ENCODE data around the gene UGT1A4.

The UGT1A4 gene

GRCh38 chr2:233803292-233803911 is 84.9 kb downstream of the UGT1A4 start:
- FAIRE-seq (no peak), DNase-seq (ENCODE audit: extremely low spot score, insufficient read length, low read depth) (no peak)

GRCh38 chr2:233803994-233804393 is 85.5 kb downstream of the UGT1A4 start:
- FAIRE-seq (no peak), DNase-seq (ENCODE audit: extremely low spot score, insufficient read length, low read depth) (no peak)

- no peak for DNase-seq (ENCODE audit: extremely low spot score, insufficient read length, low read depth)
- no peak for FAIRE-seq
These were observed 88.8 kb downstream of the UGT1A4 start for GRCh38 chr2:233807215-233807865.

- FAIRE-seq (no peak), DNase-seq (ENCODE audit: extremely low spot score, insufficient read length, low read depth) (no peak)
These were observed 89.7 kb downstream of the UGT1A4 start for GRCh38 chr2:233807966-233808935.

GRCh38 chr2:233810385-233810784 is 91.8 kb downstream of the UGT1A4 start:
- FAIRE-seq (no peak), DNase-seq (ENCODE audit: extremely low spot score, insufficient read length, low read depth) (no peak)

- DNase-seq (ENCODE audit: extremely low spot score, insufficient read length, low read depth) = no peak
- no peak for FAIRE-seq
These were observed 92.6 kb downstream of the UGT1A4 start for GRCh38 chr2:233811087-233811486.

- DNase-seq (ENCODE audit: extremely low spot score, insufficient read length, low read depth) (no peak), FAIRE-seq (no peak)
These were observed 93.2 kb downstream of the UGT1A4 start for GRCh38 chr2:233811732-233812131.

GRCh38 chr2:233813236-233814055 is 94.9 kb downstream of the UGT1A4 start:
- no peak for DNase-seq (ENCODE audit: extremely low spot score, insufficient read length, low read depth)
- FAIRE-seq = no peak

- FAIRE-seq (no peak), DNase-seq (ENCODE audit: extremely low spot score, insufficient read length, low read depth) (no peak)
These were observed 95.7 kb downstream of the UGT1A4 start for GRCh38 chr2:233814056-233814835.

GRCh38 chr2:233815861-233816260 is 97.3 kb downstream of the UGT1A4 start:
- FAIRE-seq (no peak), DNase-seq (ENCODE audit: extremely low spot score, insufficient read length, low read depth) (no peak)

GRCh38 chr2:233816334-233816733 is 97.8 kb downstream of the UGT1A4 start:
- FAIRE-seq = no peak
- no peak for DNase-seq (ENCODE audit: extremely low spot score, insufficient read length, low read depth)

- FAIRE-seq = no peak
- no peak for DNase-seq (ENCODE audit: extremely low spot score, insufficient read length, low read depth)
These were observed 98.2 kb downstream of the UGT1A4 start for GRCh38 chr2:233816771-233817170.

GRCh38 chr2:233817361-233817911 is 98.9 kb downstream of the UGT1A4 start:
- no peak for FAIRE-seq

GRCh38 chr2:233817995-233818638 is 99.6 kb downstream of the UGT1A4 start:
- FAIRE-seq (no peak), DNase-seq (ENCODE audit: extremely low spot score, insufficient read length, low read depth) (no peak)

More at GRCh38 chr2:233817361-233817911, 98.9 kb downstream of the UGT1A4 start:
- no peak for DNase-seq (ENCODE audit: extremely low spot score, insufficient read length, low read depth)

- FAIRE-seq = no peak
- DNase-seq (ENCODE audit: extremely low spot score, insufficient read length, low read depth) = no peak
These were observed 100.4 kb downstream of the UGT1A4 start for GRCh38 chr2:233818639-233819621.

GRCh38 chr2:233819884-233820773 is 101.6 kb downstream of the UGT1A4 start:
- FAIRE-seq (no peak), DNase-seq (ENCODE audit: extremely low spot score, insufficient read length, low read depth) (no peak)

All from GM18507 (cell line).